Activated T-cell treated with anti-CD3 and anti-CD28 coated beads, Interleukin-2, amount 50 U/mL, for 1 hour (primary cell): ENCODE measurements around the gene HNRNPA2B1.
"Not testable (repeated sequence)": the region's sequence is repeated elsewhere in the genome, so short reads cannot be mapped to it uniquely, and the experiment has no call there.

Source experiments
- DNase-seq: peaks from one replicate; pipeline ENCODE4 v3.0.0-alpha.2; 2020

Gene HNRNPA2B1

DNA sequence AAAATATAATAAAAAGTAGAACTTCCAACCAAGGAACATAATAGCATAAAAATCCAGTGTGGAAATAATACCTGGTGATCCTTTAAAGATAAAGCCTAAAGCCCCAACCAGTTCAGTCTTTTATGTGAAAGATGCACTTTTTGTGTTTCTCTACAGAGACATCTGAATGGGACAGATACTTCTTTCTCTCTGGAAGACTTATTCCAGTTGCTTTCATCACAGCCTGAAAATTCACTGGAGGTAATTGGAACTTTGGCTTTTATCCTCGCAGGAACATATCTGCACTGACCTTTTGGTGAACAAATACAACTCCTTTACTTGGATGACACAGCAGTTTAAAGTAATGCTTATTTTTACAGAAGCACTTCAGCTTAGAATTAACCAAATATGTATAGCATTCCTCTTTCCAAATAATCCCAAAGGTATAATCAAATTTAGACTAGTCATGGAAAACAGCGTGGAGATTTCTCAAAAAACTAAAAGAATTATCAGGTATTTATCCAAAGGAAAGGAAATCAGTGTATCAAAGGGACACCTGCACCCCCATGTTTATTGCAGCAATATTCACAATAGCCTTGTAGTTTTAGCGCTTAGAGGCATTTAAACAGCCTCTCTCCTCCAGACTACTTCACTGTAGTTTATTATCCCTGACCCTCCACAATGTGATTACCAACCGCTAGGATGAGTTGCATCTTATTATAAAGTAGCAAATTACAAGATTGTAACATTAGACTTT is 16.8 kb downstream of the HNRNPA2B1 start:
- no peak for DNase-seq

DNA sequence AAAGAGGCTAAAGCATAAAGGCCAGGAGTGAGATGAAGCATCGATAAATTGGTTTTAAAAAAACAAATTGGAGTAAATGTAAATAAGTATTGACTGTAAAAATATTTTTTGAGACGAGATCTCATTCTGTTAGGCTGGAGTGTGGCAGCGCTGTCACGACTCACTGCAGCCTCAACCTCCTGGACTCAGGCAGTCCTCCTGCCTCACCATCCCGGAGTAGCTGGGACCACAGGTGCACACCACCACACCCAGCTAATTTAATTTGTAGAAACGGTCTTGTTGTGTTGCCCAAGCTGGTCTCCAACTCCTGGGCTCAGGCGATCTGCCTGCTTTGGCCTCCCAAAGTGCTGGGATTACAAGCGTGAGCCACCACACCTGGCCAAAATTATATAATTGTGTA is 17.8 kb downstream of the HNRNPA2B1 start:
- DNase-seq = no peak

DNA sequence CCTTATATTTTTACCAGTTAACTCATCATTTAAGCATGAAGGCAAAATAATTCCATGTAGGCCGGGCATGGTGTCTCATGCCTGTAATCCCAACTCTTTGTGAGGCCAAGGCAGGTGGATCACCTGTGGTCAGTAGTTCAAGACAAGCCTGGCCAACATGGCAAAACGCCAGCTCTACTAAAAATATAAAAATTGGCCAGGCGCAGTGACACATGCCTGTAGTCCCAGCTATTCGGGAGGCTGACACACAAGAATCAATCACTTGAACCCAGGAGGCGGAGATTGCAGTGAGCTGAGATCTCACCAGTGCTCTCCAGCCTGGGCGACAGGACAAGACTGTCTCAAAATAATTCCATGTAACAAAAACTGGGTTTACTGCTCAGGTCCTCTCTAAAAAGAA is 18.3 kb downstream of the HNRNPA2B1 start:
- no peak for DNase-seq

DNA sequence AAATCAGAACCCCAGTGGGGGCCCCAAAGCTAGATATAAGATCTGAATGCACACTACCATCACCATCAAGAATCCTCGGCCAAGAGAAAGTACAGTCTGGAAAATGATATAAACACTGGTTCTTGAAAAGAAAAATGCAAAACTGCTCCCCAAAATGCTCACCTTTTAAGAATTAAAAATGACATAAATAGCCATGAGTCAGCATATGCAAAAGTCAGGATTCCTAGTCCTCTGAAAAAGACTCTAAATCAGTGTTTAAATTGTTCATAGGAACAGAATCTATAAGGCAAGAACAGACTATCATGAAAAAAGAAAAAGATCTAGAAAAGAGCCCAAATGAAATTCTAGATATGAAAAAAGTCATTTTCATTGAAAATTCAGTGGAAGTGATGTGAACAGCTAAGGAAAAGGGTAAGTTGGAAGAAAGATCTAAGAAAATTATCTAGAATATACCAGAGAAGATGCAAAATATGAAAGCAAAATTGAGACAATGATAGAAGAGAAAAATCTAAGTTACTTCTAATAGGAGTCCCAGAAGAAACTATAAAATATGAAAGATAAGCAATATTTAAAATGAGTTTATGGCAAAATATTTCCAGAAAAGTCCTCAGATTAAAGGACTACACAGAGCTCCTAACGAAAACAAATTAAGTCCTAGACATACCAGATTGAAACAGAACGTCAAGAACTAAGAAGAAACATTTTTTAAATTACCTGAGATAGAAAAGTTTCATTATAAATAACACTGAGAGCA is 18.9 kb downstream of the HNRNPA2B1 start:
- no peak for DNase-seq

DNA sequence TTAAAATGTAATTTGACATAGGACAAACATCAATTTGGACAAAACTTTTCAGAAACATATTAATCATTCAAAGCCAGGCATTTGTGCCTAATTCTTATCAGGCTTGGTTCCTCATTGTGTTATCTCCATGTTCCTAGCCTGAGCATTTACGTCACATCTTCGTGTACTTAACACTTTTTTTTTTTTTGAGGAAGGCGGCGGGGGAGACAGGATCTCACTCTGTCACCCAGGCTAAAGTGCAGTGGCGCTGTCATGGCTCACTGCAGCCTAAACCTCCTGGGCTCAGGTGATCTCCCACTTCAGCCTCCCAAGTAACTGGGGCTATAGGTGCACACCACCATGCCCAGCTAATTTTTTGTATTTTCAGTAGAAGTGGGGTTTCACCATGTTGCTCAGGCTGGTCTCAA is 19.8 kb downstream of the HNRNPA2B1 start:
- no peak for DNase-seq

DNA sequence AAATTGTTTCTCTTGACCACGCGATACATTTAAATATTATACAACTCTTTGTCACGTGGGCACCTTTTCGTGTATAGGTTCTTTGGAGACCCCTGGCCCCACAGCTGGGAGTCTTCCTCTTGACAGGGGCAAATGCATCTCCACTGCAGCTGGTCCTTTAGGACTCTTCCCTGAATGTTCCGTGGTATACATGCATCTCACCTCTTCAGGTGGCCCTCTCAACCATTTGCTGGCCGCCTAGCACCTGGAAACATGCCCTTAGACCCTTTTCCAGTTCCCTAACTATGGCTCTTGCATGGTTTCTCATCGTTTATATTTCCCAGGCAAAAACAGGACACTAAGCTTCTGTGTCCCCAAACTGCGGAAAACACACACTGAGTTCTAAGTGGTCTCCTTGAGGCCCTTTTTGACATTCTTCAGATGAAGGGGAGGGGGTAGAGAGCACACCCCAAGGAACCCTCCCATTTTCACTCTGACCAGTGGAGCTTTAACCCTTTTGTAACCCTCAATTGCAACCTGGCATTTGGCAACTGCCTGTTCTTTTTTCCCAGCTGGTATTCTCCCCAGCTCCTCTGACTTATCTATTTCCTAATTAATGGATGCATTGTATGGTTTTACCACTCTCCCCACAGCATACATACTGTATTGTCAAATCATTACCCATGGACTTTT is 20.6 kb downstream of the HNRNPA2B1 start:
- no peak for DNase-seq

DNA sequence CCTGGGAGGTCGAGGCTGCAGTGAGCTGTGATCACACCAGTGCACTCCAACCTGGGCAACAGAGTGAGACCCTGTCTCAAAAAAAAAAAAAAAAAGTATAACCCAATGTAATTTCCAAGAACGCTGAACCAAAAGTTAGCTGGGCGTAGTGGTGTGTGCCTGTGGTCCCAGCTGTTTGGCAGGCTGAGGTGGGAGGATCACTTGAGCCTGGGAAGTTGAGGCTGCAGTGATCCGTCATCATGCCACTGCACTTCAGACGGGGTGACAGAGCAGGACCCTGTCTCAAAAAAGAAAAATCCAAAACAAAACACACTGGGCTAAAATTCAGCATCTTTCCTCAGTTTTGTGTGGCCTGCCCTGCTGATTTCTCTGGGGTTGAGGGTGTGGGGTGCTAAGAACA is 21.1 kb downstream of the HNRNPA2B1 start:
- no peak for DNase-seq

DNA sequence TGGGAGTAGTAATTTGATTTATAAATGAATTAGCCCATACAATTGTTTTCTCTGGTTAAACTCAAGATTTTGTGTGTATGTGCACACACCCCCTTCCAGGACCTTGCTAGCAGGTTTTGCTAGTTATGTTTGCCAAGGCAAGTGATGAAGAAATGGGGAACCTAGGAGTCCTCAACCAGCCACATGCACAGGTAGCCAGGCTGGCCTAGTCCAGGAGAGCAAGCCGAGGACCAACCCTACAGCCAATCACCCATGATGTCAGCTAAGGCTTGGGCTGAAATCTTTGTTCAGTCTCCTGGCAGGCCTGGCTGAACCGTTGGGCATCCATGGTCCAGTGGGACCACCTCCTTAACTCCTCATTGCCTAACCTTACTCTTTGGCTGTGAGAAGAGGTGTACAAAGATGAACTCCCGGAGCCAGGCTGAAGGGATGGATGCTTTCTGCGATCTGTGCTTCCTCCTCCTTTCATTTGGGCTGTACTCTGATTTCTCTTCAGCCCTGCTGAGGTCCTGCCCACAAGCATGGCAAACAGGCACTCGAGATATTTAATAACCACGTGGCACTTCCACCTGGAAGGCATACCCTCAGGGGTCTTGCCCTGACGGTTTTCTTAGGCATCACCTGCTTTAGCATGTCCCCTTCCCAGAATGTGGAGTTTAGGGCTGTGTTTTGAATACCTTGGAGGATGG is 22.1 kb downstream of the HNRNPA2B1 start:
- no peak for DNase-seq

DNA sequence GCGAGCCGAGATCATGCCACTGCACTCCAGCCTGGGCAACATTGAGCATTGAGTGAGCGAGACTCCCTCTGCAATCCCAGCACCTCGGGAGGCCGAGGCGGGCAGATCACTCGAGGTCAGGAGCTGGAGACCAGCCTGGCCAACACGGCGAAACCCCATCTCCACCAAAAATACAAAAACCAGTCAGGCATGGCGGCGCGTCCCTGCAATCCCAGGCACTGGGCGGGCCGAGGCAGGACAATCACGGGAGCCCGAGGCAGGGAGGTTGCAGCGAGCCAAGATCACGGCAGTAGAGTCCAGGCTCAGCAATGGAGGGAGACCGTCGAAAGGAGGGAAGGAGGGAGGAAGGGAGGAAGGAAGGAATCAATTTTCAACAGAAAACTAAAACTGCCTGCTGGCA is 23.3 kb downstream of the HNRNPA2B1 start:
- DNase-seq = not testable (repeated sequence)

DNA sequence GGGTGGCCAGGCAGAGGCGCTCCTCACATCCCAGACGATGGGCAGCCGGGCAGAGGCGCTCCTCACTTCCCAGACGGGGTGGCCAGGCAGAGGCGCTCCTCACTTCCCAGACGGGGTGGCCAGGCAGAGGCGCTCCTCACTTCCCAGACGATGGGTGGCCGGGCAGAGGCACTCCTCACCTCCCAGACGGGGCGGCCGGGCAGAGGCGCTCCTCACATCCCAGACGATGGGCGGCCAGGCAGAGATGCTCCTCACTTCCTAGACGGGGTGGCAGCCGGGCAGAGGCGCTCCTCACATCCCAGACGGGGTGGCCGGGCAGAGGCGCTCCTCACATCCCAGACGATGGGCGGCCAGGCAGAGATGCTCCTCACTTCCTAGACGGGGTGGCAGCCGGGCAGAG is 23.9 kb downstream of the HNRNPA2B1 start:
- DNase-seq = not testable (repeated sequence)

DNA sequence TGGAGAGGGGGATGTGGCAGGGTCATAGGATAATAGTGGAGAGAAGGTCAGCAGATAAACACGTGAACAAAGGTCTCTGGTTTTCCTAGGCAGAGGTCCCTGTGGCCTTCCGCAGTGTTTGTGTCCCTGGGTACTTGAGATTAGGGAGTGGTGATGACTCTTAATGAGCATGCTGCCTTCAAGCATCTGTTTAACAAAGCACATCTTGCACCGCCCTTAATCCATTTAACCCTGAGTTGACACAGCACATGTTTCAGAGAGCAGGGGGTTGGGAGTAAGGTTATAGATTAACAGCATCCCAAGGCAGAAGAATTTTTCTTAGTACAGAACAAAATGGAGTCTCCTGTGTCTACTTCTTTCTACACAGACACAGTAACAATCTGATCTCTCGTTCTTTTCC is 24.6 kb downstream of the HNRNPA2B1 start:
- not testable (repeated sequence) for DNase-seq

DNA sequence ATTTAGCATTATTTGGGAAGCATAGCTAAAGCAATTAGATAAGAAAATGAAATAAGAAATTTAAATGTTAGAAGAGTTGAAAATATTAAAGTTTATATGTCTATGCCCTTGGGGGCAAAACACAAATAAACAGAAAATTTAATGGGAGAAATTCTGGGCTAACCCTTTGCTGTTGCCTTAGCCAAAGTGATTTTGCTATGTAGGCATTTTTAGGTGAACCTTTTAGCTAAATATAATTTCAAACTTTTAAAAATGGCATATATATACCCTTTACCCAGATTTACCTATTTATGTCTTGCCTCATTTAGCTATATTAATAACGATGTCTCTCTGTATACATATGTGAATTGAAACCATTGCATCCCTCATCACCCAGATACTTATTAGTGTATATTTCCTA is 28.5 kb downstream of the HNRNPA2B1 start:
- DNase-seq = no peak

DNA sequence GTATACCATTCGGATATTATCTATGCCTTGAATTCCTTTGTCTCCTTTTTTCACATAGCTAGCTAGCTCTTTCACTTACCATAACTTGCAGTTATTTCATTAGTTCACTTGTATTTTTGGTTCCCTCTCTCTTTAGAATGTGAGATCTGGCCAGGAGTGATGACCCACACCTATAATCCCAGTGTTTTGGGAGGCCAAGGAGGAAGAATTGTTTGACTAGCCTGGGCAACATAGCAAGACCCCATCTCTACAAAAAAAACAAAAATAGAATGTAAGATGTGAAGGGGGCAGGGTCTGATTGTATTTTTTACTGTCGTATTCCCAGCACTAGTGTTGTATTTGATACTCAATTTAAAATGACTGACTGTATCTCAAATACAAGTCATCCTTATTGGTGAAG is 28.9 kb downstream of the HNRNPA2B1 start:
- no peak for DNase-seq

DNA sequence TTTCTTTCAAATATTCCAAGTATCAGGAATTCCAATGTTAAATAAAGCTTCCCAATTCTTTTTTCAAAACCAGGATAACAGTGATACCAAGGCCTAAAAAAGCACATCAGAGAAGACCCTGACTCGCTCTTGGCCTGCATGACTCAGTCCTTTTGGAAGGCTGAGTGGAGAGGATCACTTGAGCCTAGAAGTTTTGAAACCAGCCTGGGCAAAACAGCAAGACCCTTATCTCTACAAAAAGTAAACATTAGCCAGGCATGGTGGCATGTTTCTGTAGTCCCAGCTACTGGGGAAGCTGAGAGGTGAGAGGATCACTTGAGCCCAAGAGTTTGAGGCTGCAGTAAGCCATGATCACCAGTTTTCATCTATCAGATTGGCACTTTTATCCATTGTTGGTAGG is 29.9 kb downstream of the HNRNPA2B1 start:
- DNase-seq = no peak

DNA sequence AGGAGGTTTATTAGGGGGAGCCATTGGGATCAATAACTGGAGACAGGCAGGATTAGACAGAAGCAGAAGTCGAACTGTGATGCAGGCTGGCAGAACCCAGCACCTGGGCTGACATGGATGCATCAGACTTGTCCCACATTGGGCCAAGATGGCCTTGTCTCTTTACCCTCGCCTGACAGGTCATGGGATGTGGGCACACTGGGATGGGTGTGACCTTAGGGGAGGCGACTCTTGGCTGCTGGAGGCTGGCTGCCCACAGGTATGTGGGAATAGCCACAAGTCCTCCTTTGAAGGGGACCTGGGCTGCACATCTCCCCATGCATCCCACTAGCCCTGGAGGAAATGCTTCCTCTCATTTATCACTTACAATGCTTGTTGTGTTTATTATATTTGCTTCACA is 31.3 kb downstream of the HNRNPA2B1 start:
- DNase-seq = no peak

DNA sequence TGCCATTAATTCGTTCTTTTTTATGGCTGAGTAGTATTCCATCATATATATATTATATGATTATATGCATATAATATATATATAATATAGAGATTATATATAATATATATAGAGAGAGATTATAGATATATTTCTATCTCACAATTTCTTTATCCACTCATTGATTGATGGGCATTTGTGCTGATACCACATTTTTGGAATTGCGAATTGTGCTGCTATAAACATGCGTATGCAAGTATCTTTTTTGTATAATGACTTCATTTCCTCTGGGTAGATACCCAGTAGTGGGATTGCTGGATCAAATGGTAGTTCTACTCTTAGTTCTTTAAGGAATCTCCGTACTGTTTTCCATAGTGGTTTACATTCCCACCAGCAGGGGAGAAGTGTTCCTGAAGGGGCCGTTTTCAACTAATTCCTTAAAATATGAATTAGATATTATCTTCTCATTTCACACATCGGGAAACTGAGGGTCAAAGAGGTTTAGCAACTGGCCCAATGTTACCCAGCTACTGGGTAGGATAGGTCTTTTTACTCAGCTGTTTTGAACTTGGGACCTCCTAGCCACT is 32.0 kb downstream of the HNRNPA2B1 start:
- no peak for DNase-seq

DNA sequence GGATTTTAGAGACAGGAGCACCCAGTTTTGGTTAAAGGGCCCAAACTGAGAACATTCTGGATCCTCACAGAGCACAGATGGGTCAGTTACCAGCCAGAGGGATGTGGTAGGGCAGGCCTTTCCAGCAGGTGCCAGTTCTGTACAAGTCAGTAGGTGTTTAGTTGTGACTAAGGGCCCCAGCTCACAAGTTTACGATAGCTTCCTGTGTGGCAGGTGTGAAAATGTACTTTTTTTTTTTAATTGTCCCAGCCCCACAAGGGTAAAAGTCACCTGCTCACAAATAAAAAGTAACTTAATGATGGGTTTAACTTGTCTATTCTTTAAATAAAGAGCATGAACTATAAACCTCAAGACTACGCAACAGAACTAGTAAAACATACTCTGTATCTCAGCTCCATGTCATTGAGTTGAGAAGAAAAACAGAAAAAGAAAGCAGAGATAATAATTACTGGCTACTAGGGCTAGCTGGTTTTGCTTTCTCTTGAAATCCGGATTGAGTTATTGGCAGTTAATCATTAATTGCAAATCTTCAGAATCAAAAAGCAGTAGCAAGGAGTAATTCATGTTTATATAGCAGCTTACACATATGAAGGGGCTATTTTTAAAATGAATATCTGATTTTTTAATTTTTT is 33.1 kb downstream of the HNRNPA2B1 start:
- DNase-seq = no peak

DNA sequence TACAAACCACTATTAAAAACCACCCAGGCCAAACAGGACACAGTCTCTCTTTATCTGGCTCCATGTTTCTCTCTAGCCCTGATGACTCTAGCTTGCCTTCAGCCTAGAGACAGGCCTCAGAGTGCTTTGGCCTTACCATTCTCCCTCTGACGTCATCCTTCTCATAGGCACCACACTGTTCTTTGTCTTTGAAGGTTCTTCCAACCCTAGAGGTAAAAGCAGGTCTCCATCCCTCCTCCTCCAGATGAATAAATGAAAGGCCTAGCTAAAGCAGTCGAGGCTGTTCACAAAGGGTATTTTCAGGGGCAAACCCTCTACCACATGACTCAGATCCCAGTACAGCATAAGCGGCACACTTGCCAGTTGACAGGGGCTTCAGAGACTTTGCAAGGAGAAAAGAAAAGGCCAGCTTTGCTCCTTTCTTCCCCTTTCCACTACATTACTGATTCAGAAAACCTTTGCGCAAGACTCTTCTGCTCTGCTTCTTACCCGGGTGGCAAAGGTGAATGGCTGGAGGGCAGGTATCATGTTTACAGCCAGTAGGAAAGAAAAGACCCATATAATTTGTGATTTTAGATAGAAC is 33.8 kb downstream of the HNRNPA2B1 start:
- no peak for DNase-seq

DNA sequence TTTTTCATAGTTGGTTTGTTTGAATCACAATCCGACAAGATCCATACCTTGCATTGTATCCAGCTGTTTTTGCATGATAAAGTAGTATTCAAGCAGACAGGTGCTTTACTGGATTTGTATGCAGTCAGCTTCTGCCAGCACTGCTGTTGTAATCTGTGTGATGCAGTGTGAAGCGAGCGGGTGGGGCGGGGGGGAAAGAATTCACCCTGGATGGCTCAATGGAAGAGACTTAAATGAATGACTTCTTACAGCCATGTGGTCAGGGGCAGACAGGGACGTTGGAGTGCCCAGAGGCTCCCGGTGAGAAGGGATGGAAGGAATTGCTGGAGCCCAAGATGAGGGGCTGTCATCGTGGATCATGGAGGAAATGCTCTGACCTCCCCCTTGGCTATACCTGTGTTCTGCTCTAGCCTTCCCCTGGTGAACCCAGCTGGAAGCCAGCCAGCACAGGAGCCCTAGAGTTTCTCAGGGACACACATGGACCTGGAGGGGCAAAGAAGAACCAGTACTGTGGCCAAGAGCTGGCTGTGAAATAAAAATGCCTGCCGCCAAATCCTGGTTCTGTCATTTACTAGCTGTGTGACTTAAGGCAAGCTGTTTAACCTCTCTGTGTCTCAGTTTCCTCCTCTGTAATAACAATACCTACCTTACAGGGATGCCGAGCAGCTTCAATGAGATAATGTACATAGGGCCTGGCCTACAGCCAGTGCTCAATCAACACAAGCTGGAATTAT is 34.4 kb downstream of the HNRNPA2B1 start:
- DNase-seq = no peak

DNA sequence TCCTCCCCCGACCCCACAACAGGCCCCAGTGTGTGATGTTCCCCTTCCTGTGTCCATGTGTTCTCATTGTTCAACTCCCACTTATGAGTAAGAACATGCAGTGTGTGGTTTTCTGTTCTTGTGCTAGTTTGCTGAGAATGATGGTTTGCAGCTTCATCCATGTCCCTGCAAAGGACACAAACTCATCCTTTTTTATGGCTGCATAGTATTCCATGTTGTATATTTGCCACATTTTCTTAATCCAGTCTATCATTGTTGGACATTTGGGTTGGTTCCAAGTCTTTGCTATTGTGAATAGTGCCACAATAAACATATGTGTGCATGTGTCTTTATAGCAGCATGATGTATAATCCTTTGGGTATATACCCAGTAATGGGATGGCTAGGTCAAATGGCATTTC is 36.7 kb downstream of the HNRNPA2B1 start:
- not testable (repeated sequence) for DNase-seq

DNA sequence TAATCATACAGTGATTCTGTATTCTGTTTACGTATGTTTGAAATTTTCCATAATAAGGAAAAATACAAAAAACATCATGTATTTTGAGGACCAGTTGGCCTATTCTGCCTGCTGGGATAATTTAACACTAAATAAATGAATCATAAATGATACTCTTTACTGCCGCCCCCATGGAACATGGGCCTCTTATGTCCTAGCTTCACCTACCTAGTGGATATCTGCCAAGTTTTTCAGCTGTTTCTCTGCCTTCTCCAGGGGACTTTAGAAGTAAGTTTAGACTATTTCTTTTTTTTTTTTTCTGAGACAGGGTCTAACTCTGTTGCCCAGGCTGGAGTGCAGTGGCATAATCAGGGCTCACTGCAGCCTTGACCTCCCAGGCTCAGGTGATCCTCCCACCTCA is 38.1 kb downstream of the HNRNPA2B1 start:
- DNase-seq = no peak
